ENCODE data around the gene ATOSB.

DNA sequence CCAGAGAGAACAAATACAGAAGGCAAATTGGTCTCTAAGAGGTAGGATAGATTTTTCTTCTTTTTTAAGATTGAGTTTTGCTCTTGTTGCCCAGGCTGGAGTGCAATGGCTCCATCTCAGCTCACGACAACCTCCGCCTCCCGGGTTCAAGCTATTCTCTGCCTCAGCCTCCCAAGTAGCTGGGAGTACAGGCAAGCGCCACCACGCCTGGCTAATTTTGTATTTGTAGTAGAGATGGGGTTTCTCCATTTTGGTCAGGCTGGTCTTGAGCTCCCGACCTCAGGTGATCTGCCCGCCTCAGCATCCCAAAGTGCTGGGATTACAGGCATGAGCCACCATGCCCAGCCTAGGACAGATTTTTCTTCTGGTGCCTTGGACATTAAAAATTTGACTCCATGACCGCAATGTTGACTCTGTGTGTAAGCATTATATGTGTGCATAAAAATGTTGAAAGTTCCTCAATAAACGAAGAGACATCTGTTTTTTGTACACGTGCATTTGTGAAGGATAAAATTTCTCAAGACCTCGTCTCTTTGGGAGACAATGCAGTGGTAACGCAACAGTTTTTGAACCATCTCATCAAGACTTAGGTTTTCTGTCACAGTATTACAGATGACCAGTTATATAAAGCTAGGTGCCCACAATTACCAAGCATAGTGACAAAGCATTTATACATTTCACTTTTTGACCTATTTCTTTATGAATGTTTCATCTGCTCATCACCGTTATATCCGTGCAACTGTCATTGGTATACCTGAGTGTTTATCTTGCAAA is 60.6 kb downstream of the ATOSB start:
- TF ChIP-seq EZH2phosphoT487 (IDR thresholded peaks at IDR 0.05; ENCODE audit: low read length) (no peak), EZH2 (optimal IDR thresholded peaks at IDR 0.05; ENCODE audit: low read depth, low read length) (no peak)
